Measurements from ENCODE around the gene NKAIN4.
A peak's percentile ranks its signal among the peaks of the same experiment; 100 is the strongest.

NKAIN4 gene

DNA sequence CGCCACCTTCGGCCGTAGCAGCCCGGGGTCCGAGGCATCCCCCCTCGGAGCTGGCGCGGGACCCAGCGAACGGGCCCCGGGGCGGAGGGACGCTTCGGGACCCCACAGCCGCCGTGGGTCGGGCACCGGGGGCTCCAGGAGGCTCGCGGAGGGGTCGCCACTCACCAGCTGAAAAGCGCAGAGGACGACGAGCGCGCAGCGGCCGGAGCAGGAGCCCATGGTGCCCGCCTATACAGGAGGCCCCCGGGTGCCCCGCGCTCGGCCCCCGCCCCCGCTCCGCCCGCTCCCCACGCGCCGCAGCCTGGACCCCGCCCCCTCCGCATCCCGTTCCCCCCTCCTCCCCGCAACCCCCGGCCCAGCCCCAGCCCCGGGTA lies at the start of gene NKAIN4:
Gene NKAIN4 (minus strand): TSS at position 232 of the 374 bp plus-strand sequence. CDS start 13 bp downstream, at position 219.
- no peak for DNase-seq (ENCODE audit: low read depth in 2 of 2)

DNA sequence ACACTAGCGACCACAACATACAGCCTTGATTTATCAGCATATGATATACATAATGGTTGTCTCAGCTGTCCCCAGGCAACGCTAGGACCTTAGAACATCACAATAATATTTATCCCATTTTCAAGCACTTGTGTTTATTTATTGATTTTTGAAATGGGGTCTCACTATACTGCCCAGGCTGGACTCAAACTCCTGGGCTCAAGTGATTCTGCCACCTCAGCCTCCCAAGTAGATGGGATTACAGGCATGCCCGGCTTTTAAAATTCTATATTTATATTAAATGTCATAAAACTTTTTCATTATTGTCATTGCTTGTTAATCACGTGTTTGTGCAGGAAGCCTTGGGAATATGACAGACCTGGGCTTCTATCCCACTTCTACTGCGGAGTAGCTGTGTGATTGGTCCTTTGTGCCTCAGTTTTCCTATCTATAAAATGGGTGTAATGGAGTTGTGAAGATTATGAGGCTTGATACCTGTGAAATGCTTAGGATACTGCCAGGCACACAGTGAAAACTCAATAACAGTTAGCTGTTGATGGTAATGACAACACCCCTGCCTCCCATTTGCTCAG lies 48.9 kb upstream of the NKAIN4 start:
- no peak for DNase-seq (ENCODE audit: low read depth in 2 of 2)

DNA sequence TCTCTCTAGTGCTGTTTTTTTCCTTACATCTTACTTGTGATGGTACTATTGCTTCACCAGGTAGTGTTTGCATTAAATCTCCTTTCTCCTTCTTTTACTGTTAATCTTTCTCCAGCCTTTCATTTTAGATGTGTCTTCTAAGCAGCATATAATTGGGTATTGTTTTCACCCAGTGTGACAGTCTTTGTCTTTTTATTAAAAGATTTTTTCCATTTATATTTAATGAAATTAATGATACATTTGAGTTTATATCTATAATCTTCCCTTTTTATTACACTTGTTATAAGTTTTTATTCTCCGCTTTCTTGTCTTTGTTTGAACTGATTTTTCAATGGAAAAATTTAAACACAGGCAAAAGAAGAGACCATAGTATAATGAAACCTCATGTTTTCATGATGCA lies 47.4 kb upstream of the NKAIN4 start:
- DNase-seq (ENCODE audit: low read depth in 2 of 2): no peak

DNA sequence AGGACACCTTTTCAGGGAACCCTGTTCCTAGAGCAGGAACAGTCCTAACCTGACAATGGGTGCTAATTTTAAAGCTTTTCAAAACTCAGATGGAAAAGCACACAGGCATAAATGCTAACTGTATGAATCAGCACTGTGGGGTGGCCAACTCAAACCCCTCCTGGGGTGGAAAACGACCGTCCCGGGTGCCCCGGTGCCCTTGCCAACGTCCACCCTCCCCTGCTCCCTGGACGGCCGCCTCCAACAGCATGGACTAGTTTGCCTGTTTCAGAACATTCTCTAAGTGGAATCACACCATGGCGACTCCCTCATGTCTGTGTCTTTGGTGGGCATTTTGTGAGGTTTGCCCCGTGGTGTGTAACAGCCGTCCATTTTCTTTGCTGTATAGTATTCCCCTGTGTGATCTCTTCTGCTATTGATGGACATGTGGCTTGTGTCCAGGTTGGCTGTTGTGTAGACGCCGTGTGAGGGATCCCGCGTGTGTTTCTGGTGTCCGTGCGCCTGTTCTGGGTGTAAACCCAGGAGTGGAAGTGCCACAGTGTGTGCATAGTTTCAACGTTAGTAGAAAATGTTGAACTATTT lies 44.6 kb upstream of the NKAIN4 start:
- DNase-seq (ENCODE audit: low read depth in 2 of 2): no peak

DNA sequence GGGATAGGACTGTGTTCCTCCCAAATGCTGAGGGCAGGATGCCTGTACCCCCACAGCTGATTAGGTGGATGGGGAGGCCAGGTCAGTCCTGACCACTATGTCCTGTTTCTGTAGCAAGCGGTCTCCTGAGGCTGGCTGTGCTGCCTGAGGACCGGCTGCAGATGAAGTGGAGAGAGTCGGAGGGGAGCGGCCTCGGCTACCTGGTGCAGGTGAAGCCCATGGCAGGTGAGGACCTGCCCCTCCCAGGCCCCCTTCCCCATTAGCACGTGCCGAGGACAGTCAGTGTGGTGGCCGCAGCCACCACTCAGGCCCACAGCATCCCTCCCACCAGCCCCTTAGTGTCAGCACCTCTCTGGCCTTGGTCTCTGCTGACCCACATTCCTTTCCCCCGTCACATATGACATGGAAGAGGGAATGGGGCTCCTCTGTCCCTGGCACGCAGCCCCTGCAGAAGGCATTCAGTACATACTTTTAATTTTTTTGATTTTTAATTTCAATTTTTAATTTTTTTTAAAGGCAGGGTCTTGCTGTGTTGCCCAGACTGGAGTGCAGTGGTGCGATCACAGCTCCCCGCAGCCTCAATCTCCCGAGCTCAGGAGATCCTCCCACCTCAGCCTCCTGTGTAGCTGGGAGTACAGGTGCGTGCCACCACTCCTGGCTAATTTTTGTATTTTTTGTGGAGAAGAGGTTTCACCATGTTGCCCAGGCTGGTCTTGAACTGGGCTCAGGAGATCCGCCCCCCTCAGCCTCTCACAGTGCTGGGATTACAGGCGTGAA lies 43.7 kb upstream of the NKAIN4 start:
- DNase-seq (ENCODE audit: low read depth in 2 of 2): no peak

DNA sequence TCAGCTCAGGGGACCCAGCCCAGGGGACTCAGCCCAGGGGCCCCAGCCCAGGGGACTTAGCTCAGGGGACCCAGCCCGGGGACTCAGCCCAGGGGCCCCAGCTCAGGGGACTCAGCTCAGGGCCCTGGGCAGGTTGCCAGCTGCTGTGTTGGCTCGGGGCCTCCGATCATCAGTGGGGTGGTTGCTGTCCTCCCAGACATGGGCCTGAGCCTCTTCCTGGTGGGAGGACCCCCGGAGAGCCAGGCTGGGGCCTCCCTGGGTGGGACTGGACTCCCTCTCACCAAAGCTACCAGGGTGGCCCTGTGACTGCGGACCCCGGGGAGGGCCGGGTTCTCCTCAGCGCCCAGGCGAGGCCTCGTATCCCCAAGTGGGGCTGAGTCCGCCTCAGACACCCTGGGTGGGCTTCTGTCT lies 43.1 kb upstream of the NKAIN4 start:
- no peak for DNase-seq (ENCODE audit: low read depth in 2 of 2)

DNA sequence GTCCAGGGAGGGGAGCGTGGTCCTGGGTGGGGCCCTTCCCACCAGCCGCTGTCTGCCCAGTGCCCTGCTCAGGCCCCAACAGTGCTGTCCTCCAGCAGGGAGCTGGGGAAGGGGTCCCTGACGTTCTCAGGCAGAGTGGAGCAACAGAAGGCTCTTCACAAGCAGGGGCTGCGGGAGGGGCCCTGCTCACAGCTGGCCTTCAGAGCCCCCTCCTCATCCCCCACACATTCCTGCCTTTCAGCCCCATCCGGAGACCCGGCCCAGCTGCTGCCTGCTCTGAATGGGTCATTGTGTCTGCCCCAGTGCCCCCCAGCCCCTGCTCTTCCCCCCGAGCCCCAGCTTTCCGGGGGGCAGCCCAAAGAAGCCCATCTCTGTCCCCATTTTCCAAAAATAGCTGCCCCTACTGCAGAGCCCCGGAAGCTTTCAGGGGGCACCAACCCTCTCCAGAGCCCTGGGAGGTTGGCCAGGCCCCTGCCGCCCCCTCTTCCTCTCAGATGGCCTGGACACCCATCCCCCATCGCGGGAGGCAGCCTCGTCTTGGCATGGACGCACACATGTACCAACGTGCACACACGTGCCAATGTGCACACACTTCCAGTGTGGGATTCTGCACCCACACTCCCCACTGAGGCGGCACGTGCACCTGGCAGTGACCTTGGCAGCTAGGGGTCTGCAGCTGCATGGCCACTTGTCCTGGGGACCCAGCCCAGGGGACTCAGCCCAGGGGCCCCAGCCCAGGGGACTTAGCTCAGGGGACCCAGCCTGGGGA lies 42.5 kb upstream of the NKAIN4 start:
- no peak for DNase-seq (ENCODE audit: low read depth in 2 of 2)

DNA sequence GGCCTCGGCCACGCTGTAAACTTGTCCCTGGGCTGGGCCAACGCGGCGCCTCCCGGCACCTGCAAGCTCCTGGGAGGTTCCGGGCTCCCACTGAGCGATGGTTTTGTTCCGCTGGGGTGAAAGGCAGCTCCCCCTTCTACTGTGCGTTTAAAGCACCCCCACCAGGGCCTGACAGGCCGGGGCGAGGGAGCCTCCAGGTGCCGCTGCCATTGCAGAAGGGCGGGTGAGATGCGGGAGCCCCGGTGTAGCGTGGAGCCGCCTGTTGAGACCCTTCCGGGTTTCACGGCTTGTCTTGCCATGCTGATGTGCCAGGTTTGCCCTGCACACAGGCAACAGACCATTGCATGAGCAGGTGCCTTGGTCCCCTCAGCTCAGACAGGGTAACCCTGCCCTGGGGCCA lies 41.6 kb upstream of the NKAIN4 start:
- no peak for DNase-seq (ENCODE audit: low read depth in 2 of 2)

DNA sequence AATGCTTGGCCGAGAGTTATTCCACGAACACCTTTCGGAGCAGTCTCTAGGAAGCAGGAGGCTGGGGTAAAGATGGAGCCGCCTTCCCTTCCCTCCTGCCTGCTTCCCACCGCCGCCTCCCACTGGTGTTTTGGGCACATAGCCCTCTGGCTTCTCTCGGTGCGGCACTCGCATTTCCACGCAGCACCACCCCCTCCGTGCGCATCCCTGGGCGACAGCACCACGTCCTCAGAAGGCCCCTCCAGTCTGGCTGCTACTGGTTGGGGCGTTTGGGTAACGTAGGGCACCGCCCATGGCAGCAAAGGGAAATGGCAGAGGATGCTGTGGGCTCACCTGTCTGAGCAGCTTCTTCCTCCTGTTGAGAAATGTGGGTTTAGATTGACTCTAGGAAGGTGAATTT lies 41.2 kb upstream of the NKAIN4 start:
- DNase-seq (ENCODE audit: low read depth in 2 of 2): no peak

DNA sequence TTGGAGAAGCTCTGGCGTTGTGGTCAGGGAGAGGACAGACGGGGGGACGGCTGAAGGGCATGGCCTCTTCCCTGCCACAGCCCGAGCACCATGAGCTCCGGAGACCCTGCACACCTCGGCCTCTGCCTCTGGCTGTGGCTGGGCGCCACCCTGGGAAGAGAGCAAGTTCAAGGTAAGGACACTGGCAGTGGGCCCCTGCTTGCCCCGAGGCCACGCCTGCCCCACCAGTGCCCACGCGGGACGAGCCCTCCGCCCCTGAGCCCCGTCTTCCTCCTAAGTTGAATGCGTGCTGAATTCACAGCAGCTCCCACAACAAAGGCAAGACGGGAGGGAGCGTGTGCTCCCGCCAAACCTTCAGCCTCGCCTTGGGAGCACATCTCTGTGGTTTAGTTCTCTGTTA lies 40.8 kb upstream of the NKAIN4 start:
- DNase-seq (ENCODE audit: low read depth in 2 of 2): no peak

DNA sequence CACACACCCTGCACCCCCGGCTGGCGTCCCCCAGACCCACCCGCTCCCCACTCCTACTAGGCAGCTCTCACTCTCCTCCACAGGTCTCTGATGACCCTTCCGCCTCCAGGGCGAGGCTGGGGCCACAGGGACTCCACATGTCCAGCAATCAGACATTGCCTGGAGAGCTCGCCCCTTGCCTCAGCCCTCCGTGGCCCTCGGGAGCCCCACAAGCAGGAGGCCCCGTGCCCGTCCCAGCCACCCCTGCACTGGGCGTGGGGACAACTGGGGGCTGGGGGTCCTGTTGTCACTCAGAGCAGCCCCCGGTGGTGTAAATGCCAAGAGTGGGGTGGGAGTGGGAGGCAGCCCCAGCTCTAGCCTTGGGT lies 40.3 kb upstream of the NKAIN4 start:
- no peak for DNase-seq (ENCODE audit: low read depth in 2 of 2)

DNA sequence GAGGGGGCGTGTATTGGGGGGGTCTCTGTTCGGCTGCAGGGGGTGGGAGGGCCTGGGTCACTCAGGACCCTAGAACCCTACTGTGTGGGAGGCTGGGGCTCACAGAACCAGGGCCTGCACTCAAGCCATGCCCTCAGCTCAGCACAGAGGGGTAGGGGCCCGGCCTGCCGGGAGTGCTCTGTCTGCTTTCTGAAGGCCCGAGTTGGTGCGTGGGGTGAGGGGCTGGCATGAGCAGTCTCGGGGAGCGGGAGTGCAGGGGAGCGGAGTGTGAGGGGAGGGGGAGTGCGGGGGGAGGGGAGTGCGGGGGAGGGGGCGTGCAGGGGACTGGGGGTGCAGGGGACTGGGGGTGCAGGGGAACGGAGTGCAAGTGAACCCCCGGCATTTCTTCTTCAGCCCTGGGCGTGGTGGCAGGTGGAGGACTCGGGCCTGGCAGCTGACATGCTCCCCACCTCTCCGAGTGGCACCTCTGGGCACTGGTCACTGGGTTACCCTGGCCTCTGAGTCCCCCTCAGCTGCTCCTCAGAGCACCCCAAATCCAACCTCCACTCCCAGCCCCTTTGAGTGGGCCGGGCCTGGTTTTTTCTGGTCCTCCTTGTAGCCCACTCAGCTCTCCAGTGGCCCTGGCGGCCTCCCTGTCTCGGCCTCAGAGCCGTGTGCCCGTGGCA lies 39.7 kb upstream of the NKAIN4 start:
- no peak for DNase-seq (ENCODE audit: low read depth in 2 of 2)

DNA sequence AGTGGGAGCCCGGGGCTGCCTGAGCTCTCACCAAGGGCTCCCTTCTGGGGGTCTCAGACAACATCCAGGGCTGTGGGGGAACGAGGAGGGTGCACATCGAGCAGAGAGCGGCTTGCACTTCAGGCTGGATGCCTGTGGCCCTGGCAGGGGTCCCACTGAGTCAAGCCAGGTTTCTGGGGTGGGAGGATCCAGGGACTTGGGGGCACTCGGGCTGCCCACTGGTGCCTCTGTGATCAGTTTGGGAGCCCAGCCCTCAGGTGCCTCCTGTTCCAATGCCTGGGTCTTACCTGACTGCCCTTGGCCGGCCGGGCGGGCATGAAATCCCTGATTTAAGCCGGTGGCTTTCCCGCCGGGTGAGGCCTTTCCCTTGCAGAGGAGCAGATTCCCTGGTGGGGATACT lies 39.2 kb upstream of the NKAIN4 start:
- no peak for DNase-seq (ENCODE audit: low read depth in 2 of 2)

DNA sequence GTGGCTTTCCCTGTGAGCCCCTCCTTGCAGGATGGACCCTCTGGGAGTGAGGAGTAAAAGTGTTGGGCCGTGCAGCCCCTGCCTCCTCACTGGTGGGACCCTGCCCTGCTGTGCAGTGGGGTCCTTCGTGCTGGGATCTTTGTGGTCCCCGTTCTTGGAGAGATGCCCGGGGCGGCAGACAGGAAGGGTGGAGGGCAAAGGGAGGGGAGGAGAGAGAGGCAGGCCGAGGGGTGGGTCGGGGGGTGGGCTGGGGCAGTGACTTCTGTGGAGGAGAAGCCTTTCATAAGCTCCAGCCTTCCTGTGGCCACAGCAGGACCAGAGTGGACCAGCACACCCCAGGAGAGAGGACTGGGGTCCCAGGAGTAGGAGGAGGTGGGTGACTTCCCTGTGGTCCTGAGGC lies 38.6 kb upstream of the NKAIN4 start, which contains the start of gene COL20A1:
Gene COL20A1 (plus strand): TSS at position 283 of the 400 bp plus-strand sequence. CDS start 1,922 bp downstream, outside the sequence.
- DNase-seq (ENCODE audit: low read depth in 2 of 2): no peak

DNA sequence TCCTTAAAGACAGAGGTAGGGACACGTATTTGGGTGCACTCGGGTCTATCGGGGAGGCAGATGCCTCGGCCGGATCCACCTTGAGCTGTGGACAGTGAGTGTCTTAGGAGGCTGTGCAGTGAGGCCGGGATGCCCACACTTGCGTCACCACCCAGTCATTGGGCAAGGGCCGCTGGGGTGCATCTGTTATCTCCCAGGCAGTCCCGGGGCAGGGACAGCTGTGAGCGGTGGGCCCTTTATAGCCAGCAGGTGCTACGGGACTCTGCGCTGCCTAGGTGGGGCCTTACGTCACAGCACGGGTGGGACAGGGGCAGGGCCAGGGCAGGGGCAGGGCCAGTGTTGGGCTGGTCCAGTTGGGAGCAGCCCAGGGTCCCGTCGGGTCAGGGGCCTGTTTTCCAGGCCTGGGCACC lies 38.0 kb upstream of the NKAIN4 start:
- DNase-seq (ENCODE audit: low read depth in 2 of 2): no peak

DNA sequence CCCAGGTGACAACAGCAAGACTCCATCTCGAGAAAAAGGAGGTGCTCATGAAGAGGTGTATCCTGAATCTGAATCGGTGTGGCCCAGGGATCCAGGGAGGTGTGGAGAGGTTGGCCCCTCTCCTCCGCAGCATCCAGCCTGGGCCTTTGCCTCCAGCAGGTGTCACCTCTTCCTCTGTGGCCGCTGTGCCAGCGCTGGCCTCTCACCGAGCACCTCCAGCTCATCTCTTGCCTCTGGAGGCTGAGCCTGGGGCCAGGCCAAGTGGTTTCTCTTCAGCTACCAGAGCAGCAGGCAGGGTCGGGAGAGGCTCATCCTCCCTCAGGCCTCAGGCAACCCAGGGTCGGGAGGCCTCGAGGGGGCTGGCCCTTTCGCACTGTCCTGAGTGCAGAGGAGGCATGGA lies 37.5 kb upstream of the NKAIN4 start:
- DNase-seq (ENCODE audit: low read depth in 2 of 2): no peak

DNA sequence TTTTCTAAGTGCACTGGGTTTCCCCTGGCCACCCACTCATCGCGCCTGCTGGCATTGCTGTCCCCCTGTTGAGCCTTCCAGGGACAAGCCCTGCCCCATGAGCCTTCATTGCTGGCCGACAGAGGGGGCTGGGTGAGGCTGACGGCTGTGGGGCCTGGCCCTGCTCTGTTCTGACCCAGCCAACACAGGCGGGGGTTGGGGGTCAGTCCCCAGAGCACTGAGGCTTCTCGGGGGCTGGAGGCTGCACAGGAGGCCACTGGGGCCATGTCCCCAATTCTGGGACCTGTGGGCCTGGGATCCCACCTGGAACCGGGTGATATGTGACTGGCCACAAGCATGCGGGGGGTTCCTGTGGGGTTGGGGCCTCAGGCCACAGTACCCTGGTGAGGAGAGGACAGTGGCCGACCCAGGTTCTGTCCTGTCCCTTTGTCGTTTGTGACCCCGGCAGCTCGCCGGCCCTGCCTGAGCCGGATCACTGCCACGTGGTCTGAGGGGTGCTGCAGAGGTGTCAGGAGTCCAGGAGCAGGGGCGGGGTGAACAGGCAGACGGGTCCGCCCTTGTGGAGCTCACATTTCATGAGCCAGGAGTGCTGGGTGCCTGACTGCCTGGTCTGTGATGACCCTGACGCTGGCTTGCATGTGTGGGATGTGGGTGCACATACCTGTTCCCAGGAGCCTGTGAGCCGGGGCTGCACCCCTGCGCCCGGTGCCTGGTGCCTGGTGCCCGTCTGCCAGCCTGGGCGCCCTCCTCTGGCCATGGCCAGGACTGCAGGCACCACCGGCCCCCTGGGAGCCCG lies 36.6 kb upstream of the NKAIN4 start:
- peak; percentile 44 to 67 for DNase-seq (ENCODE audit: low read depth in 2 of 2)

DNA sequence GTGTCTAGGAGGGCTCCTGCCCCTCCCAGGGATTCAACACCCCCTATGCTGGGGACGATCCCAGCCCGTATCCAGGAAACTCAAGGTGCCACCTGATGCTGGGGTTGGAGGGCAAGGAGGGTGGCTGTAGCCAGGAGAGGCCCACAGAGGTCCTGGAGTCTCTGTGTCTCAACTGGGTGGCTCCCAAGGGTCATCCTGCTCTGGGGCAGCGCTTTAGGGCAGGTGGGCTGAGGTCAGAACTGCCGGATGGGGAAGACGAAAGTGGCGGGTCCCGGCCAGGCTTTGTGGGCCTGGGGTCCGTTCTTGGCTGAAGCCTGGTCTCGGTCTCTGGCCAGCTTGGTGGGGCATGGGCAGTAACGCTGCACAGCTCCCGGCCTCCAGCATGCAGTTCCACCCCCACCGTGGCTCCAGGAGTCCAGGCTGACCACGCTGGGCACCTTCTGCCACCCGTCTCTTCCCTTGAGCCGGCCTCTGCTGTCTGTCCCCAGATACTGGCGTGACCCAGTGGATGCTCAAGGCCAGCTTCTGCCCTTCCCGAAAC lies 35.9 kb upstream of the NKAIN4 start:
- DNase-seq (ENCODE audit: low read depth in 2 of 2): no peak

DNA sequence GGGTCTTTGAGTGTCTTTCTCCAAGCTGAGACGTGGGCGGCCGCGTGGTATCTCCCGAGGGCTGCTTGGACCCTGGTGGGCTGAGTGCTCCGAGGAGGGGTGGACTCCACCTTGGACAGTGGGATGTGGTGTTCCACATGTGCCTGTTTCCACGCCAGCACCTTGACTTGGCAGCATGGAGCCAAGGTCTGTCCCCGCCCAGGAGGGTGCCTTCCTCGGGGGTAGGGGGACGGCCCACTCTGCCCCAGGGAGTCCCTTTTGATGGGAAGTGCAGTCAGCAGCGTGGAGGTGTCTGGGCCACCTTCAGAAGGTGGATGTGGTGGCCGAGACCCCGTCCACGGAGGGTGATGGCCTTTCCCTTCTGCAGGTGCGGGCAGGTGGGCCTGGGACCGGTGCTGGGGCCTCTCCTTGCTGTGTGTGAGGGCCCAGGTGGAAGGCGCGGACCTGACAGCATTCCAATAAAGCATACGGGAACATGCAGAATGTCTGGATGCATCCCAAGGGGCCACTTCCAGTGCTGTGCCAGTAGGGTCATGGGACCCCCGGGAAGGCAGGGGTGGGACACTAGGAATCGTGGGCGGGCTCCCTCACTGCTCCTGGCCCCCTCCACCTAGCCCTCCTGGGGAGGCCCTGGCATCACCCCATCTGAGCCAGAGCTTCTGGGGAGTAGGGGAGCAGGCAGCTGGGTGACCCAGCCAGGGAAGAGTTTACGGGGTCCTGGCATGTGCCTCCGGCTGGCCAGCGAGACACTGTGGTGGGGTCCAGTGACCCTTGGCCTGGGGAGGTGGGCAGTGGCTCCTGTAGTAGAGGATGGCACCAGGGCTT lies 35.3 kb upstream of the NKAIN4 start:
- no peak for DNase-seq (ENCODE audit: low read depth in 2 of 2)
